Stimulated activated CD4-positive, alpha-beta T cell treated with anti-CD3 and anti-CD28 coated beads, TNF-alpha, amount 100 ng/mL, for 24 hours (primary cell): ENCODE measurements around the gene HSD11B2.
A peak's percentile ranks its signal among the peaks of the same experiment; 100 is the strongest.

Source experiments
- DNase-seq, 3 experiments: peaks; one replicate each; pipeline ENCODE4 v3.0.0-alpha.2; 2020; ENCODE audit warnings: low read depth in 3 of 3

HSD11B2 gene

GRCh38 chr16:67430977-67431774 lies at the start of gene HSD11B2:
Gene HSD11B2 (plus strand): TSS chr16:67431121. CDS start chr16:67431249, 128 bp downstream.
- DNase-seq: no peak

GRCh38 chr16:67383284-67383683 lies 47.6 kb upstream of the HSD11B2 start:
- DNase-seq: no peak

- DNase-seq: no peak
Measured at GRCh38 chr16:67384778-67385510, 46.0 kb upstream of the HSD11B2 start.

GRCh38 chr16:67386861-67387455 lies 44.0 kb upstream of the HSD11B2 start:
- no peak for DNase-seq

GRCh38 chr16:67387479-67388079 lies 43.3 kb upstream of the HSD11B2 start:
- no peak for DNase-seq

GRCh38 chr16:67388191-67388590 lies 42.7 kb upstream of the HSD11B2 start:
- no peak for DNase-seq

GRCh38 chr16:67388591-67388990 lies 42.3 kb upstream of the HSD11B2 start:
- no peak for DNase-seq

GRCh38 chr16:67389911-67390815 lies 40.8 kb upstream of the HSD11B2 start:
- DNase-seq: no peak

- no peak for DNase-seq
Measured at GRCh38 chr16:67390816-67391423, 40.0 kb upstream of the HSD11B2 start.

GRCh38 chr16:67391424-67392300 lies 39.3 kb upstream of the HSD11B2 start:
- DNase-seq: no peak

GRCh38 chr16:67392301-67393059 lies 38.4 kb upstream of the HSD11B2 start:
- DNase-seq: no peak

- peak in 1 of 3 experiments; percentile 43 for DNase-seq
Measured at GRCh38 chr16:67393111-67393787, 37.7 kb upstream of the HSD11B2 start, which contains the start of gene TPPP3. Gene TPPP3 (minus strand): TSS chr16:67393498. CDS start chr16:67391111, 2,387 bp downstream.

- no peak for DNase-seq
Measured at GRCh38 chr16:67393788-67394154, 37.1 kb upstream of the HSD11B2 start.

GRCh38 chr16:67394155-67395104 lies 36.5 kb upstream of the HSD11B2 start:
- no peak for DNase-seq

GRCh38 chr16:67395105-67395457 lies 35.8 kb upstream of the HSD11B2 start:
- DNase-seq: no peak

- no peak for DNase-seq
Measured at GRCh38 chr16:67395458-67396158, 35.3 kb upstream of the HSD11B2 start.
